GM23248 (cell line): ENCODE measurements around the gene PCDHGC4.

ENCODE experiments used
- EZH2 ChIP-seq: fragments of 200-600 bp; sonication (generic); IDR thresholded peaks from 2 replicates; pipeline ENCODE4 v1.6.1; 2018; ENCODE audit warnings: antibody characterized with exemption, mild to moderate bottlenecking; ENCODE audit not compliant: insufficient read depth, poor library complexity, severe bottlenecking
- EZH2phosphoT487 ChIP-seq: fragments of 200-600 bp; sonication (generic); IDR thresholded peaks from 2 replicates; pipeline ENCODE4 v1.6.1; 2018; ENCODE audit warnings: antibody characterized with exemption, moderate library complexity, mild to moderate bottlenecking, low read depth; ENCODE audit not compliant: insufficient read depth

- TF ChIP-seq EZH2 (no peak), EZH2phosphoT487 (no peak)
Measured at GRCh38 chr5:141512390-141512910, 27.6 kb downstream of the PCDHGC4 start.
